ENCODE measurements around the gene LARGE1. TPM values are rescaled to one million over a fixed set of nuclear protein-coding genes. Genes with fewer than 3 reads are reported as not detected.

LARGE1 gene
- total RNA-seq, 1 experiment from 2014 or later: 1.5 TPM

GRCh38 chr22:33450756-33451155 lies 469.5 kb downstream of the LARGE1 start:
- no peak for ATAC-seq
- H3K36me3 ChIP-seq (ENCODE audit: control insufficient read depth in 1 of 2, insufficient read depth in 2 of 2, low read length in 2 of 2): no peaks in the 10 kb centered on the region
- H3K9ac ChIP-seq (ENCODE audit: low read length): no peak overlapping the region
- no peak for TF ChIP-seq POLR2AphosphoS5 (IDR thresholded peaks at IDR 0.05; ENCODE audit: low read depth, low read length)
- ChIA-PET RAD21 (ENCODE audit: low non-redundant PET in 1 of 2, low total read pairs in 2 of 2, uncharacterized antibody in 2 of 2, unreplicated experiment in 2 of 2) (no interaction called here), CTCF (no interaction called here), POLR2A (no interaction called here)
- no peaks in the 10 kb centered on the region for H3K27me3 ChIP-seq (ENCODE audit: insufficient read depth, low read length)
- H3K79me2 ChIP-seq (ENCODE audit: insufficient read depth, low read length): no peaks in the 10 kb centered on the region
- BruUV-seq (replicated peaks): no TSS peak
- no peaks in the 10 kb centered on the region for H4K20me1 ChIP-seq (ENCODE audit: insufficient read depth)
- H3K4me2 ChIP-seq (ENCODE audit: low read length): no peak overlapping the region
- no peaks in the 10 kb centered on the region for H3K4me1 ChIP-seq (ENCODE audit: control insufficient read depth in 1 of 2, insufficient read depth in 2 of 2, low read length in 2 of 2)
- peaks cover 6 to 38% of the 10 kb centered on the region in 2 experiments; a peak in 2 of 4 replicates for H3K9me3 ChIP-seq (ENCODE audit: control insufficient read depth in 1 of 2, insufficient read depth in 1 of 2, low read depth in 1 of 2, low read length in 2 of 2)
- no peak overlapping the region for H2AFZ ChIP-seq (ENCODE audit: low read depth, low read length, poor library complexity, severe bottlenecking)
- no peak overlapping the region for H3K4me3 ChIP-seq (replicated peaks in 1 of 2; ENCODE audit: low read depth in 1 of 2, low read length in 2 of 2)
- intact Hi-C loops (cut with micrococcal nuclease): no loop called here
- H3K27ac ChIP-seq (ENCODE audit: low read depth, low read length): no peak overlapping the region
- no peak for DNase-seq (ENCODE audit: low read depth, low spot score)
- no peaks in the 10 kb centered on the region for H3K9me2 ChIP-seq (ENCODE audit: insufficient read depth)

- no peak overlapping the region for H3K4me3 ChIP-seq (replicated peaks in 1 of 2; ENCODE audit: low read depth in 1 of 2, low read length in 2 of 2)
- intact Hi-C loops (cut with micrococcal nuclease): no loop called here
- no peaks in the 10 kb centered on the region for H3K27me3 ChIP-seq (ENCODE audit: insufficient read depth, low read length)
- no peak for TF ChIP-seq JUND (IDR thresholded peaks at IDR 0.05)
- no peak for TF ChIP-seq ATF3 (IDR thresholded peaks at IDR 0.05)
- no peak for TF ChIP-seq CBX3 (IDR thresholded peaks at IDR 0.05; ENCODE audit: low read depth)
- TF ChIP-seq TCF7L2 (IDR thresholded peaks at IDR 0.05; ENCODE audit: borderline replicate concordance, extremely low read depth, insufficient read depth, insufficient read length): no peak
- no peak for TF ChIP-seq POLR2A (IDR thresholded peaks at IDR 0.05; ENCODE audit: borderline replicate concordance, extremely low read depth, insufficient read depth, insufficient read length)
- no peak for TF ChIP-seq EGR1 (IDR thresholded peaks at IDR 0.05; ENCODE audit: low read depth)
- TF ChIP-seq EZH2 (IDR thresholded peaks at IDR 0.05): no peak
- no peak for TF ChIP-seq CTCF (IDR thresholded peaks at IDR 0.05 in 2 of 3, conservative IDR thresholded peaks at IDR 0.05 in 1 of 3; ENCODE audit: borderline replicate concordance in 1 of 3, insufficient read depth in 1 of 3, low read depth in 2 of 3, low read length in 2 of 3)
- H3K9me2 ChIP-seq (ENCODE audit: insufficient read depth): no peaks in the 10 kb centered on the region
- H3K36me3 ChIP-seq (ENCODE audit: control insufficient read depth in 1 of 2, insufficient read depth in 2 of 2, low read length in 2 of 2): no peaks in the 10 kb centered on the region
- H3K27ac ChIP-seq (ENCODE audit: low read depth, low read length): no peak overlapping the region
- ChIA-PET POLR2A (no interaction called here), CTCF (no interaction called here), RAD21 (ENCODE audit: low non-redundant PET in 1 of 2, low total read pairs in 2 of 2, uncharacterized antibody in 2 of 2, unreplicated experiment in 2 of 2) (no interaction called here)
- H4K20me1 ChIP-seq (ENCODE audit: insufficient read depth): no peaks in the 10 kb centered on the region
- H3K4me2 ChIP-seq (ENCODE audit: low read length): no peak overlapping the region
- no peak overlapping the region for H3K9ac ChIP-seq (ENCODE audit: low read length)
- no peaks in the 10 kb centered on the region for H3K79me2 ChIP-seq (ENCODE audit: insufficient read depth, low read length)
- DNase-seq (ENCODE audit: low read depth, low spot score): no peak
- no peak for ATAC-seq
- BruUV-seq (replicated peaks): no TSS peak
- no peak overlapping the region for H2AFZ ChIP-seq (ENCODE audit: low read depth, low read length, poor library complexity, severe bottlenecking)
- no peaks in the 10 kb centered on the region for H3K4me1 ChIP-seq (ENCODE audit: control insufficient read depth in 1 of 2, insufficient read depth in 2 of 2, low read length in 2 of 2)
- H3K9me3 ChIP-seq (ENCODE audit: control insufficient read depth in 1 of 2, insufficient read depth in 1 of 2, low read depth in 1 of 2, low read length in 2 of 2): peaks cover 6 to 31% of the 10 kb centered on the region in 2 experiments; a peak in 2 of 4 replicates
Measured at GRCh38 chr22:33447733-33448132, 472.5 kb downstream of the LARGE1 start.
